ENCODE results near the gene SPINT2.
"Not testable (repeated sequence)": the region's sequence is repeated elsewhere in the genome, so short reads cannot be mapped to it uniquely, and the experiment has no call there.

SPINT2 gene

GRCh38 chr19:38248421-38248820 lies 16.0 kb upstream of the SPINT2 start:
- Mint-ChIP-seq H3K27me3 (peaks cover 17% of the 10 kb centered on the region), H3K36me3 (ENCODE audit: insufficient read depth) (peaks cover 2% of the 10 kb centered on the region), H3K4me1 (peaks cover 7% of the 10 kb centered on the region), H3K27ac (ENCODE audit: low read depth) (no peak overlapping the region), H3K9me3 (no peaks in the 10 kb centered on the region), H3K4me3 (no peak overlapping the region)
- DNase-seq (ENCODE audit: low spot score in 2 of 2) (no peak), ATAC-seq (replicated peaks; ENCODE audit: extremely low read depth, poor library complexity, severe bottlenecking) (no peak)

GRCh38 chr19:38250428-38250820 lies 13.9 kb upstream of the SPINT2 start:
- Mint-ChIP-seq H3K36me3 (ENCODE audit: insufficient read depth) (peaks cover 2% of the 10 kb centered on the region), H3K9me3 (no peaks in the 10 kb centered on the region), H3K27me3 (peaks cover 26% of the 10 kb centered on the region), H3K4me3 (no peak overlapping the region), H3K27ac (ENCODE audit: low read depth) (no peak overlapping the region), H3K4me1 (no peaks in the 10 kb centered on the region)
- ATAC-seq (replicated peaks; ENCODE audit: extremely low read depth, poor library complexity, severe bottlenecking): no peak
- no peak for DNase-seq (ENCODE audit: low spot score in 2 of 2)

- no peak overlapping the region for H3K27ac Mint-ChIP-seq (ENCODE audit: low read depth)
- peaks cover 2% of the 10 kb centered on the region for H3K36me3 Mint-ChIP-seq (ENCODE audit: insufficient read depth)
- no peak overlapping the region for H3K4me3 Mint-ChIP-seq
- no peak for DNase-seq (ENCODE audit: low spot score in 2 of 2)
- H3K4me1 Mint-ChIP-seq: no peaks in the 10 kb centered on the region
- no peak for ATAC-seq (replicated peaks; ENCODE audit: extremely low read depth, poor library complexity, severe bottlenecking)
- H3K9me3 Mint-ChIP-seq: no peaks in the 10 kb centered on the region
- peaks cover 32% of the 10 kb centered on the region for H3K27me3 Mint-ChIP-seq
These were observed 13.4 kb upstream of the SPINT2 start for GRCh38 chr19:38250821-38251563.

- DNase-seq (ENCODE audit: low spot score in 2 of 2) (no peak), ATAC-seq (replicated peaks; ENCODE audit: extremely low read depth, poor library complexity, severe bottlenecking) (no peak)
- no peaks in the 10 kb centered on the region for H3K9me3 Mint-ChIP-seq
- peaks cover 2% of the 10 kb centered on the region for H3K36me3 Mint-ChIP-seq (ENCODE audit: insufficient read depth)
- no peak overlapping the region for H3K4me3 Mint-ChIP-seq
- no peak overlapping the region for H3K27ac Mint-ChIP-seq (ENCODE audit: low read depth)
- peaks cover 34% of the 10 kb centered on the region for H3K27me3 Mint-ChIP-seq
- no peaks in the 10 kb centered on the region for H3K4me1 Mint-ChIP-seq
These were observed 12.8 kb upstream of the SPINT2 start for GRCh38 chr19:38251564-38252051.

- no peak overlapping the region for H3K4me3 Mint-ChIP-seq
- ATAC-seq (replicated peaks; ENCODE audit: extremely low read depth, poor library complexity, severe bottlenecking) (no peak), DNase-seq (ENCODE audit: low spot score in 2 of 2) (no peak)
- no peaks in the 10 kb centered on the region for H3K9me3 Mint-ChIP-seq
- H3K4me1 Mint-ChIP-seq: no peaks in the 10 kb centered on the region
- no peak overlapping the region for H3K27ac Mint-ChIP-seq (ENCODE audit: low read depth)
- H3K27me3 Mint-ChIP-seq: peaks cover 41% of the 10 kb centered on the region
- H3K36me3 Mint-ChIP-seq (ENCODE audit: insufficient read depth): peaks cover 2% of the 10 kb centered on the region
These were observed 12.0 kb upstream of the SPINT2 start for GRCh38 chr19:38252385-38252784.

DNA sequence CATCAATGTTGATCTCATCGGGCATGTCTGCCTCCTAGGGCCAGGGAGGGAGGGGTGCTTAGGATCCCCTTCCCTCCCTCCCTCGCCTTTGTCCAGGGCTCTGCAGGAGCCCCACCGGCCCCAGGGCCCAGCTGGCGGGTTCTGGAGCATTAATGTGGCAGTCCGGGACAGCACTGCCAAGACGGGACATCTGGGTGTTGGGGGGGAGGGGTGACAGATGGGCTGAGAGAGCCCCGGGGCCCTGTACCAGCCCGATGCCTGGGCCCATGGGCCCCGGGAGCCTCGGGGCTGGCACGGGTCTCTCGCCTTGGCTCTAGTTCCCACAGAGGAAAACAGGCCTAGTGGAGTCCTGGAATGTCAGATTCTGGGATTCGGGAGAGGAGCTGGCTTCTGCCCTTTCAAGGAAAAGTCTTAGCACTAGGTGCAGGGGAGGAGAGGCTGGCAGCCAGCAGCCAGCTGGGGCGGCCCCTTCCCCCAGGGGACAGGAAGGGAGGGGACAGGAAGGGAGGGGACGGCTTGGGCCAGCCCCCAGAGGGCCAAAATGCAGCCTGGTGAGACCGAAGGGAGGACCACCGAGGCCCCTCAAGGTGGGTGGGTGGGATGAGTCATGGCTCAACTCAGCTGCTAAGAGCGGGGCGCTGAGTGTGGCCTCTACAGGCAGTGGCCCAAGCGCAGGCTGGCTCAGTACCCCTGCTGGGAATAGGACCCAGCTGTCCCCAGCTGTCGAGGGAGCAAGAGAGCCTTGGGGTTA lies 11.3 kb upstream of the SPINT2 start:
- H3K4me1 Mint-ChIP-seq: no peaks in the 10 kb centered on the region
- H3K27me3 Mint-ChIP-seq: peaks cover 46% of the 10 kb centered on the region
- peaks cover 2% of the 10 kb centered on the region for H3K36me3 Mint-ChIP-seq (ENCODE audit: insufficient read depth)
- DNase-seq (ENCODE audit: low spot score in 2 of 2) (no peak), ATAC-seq (replicated peaks; ENCODE audit: extremely low read depth, poor library complexity, severe bottlenecking) (no peak)
- no peak overlapping the region for H3K4me3 Mint-ChIP-seq
- H3K9me3 Mint-ChIP-seq: no peaks in the 10 kb centered on the region
- no peak overlapping the region for H3K27ac Mint-ChIP-seq (ENCODE audit: low read depth)

DNA sequence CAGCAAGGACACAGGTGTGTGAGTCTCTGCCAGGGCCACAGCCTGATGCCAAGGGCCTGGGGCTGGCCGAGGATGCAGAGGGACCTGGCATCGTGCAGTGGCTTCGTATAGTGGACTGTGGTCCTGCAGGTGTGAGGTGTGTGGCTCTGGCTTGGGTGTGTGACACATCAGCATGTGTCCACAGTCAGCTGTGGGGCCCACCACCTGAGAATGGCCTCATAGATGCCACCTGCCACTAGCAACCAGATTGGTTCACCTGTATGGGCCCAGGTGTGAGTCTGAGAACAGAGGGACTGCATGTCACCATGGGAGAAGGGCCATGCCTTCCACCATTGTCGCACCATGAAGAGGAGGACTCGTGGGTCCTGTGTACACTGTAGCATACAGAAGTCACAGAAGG lies 10.6 kb upstream of the SPINT2 start:
- Mint-ChIP-seq H3K9me3 (no peaks in the 10 kb centered on the region), H3K4me3 (no peak overlapping the region), H3K27ac (ENCODE audit: low read depth) (no peak overlapping the region), H3K4me1 (no peaks in the 10 kb centered on the region), H3K27me3 (peaks cover 47% of the 10 kb centered on the region), H3K36me3 (ENCODE audit: insufficient read depth) (peaks cover 2% of the 10 kb centered on the region)
- DNase-seq (ENCODE audit: low spot score in 2 of 2) (no peak), ATAC-seq (replicated peaks; ENCODE audit: extremely low read depth, poor library complexity, severe bottlenecking) (no peak)

GRCh38 chr19:38255383-38256014 lies 8.9 kb upstream of the SPINT2 start:
- ATAC-seq (replicated peaks; ENCODE audit: extremely low read depth, poor library complexity, severe bottlenecking) (peak; percentile 19), DNase-seq (ENCODE audit: low spot score in 2 of 2) (no peak)
- peaks cover 4% of the 10 kb centered on the region for H3K36me3 Mint-ChIP-seq (ENCODE audit: insufficient read depth)
- H3K27me3 Mint-ChIP-seq: peaks cover 47% of the 10 kb centered on the region
- no peaks in the 10 kb centered on the region for H3K4me1 Mint-ChIP-seq
- H3K27ac Mint-ChIP-seq (ENCODE audit: low read depth): no peak overlapping the region
- H3K4me3 Mint-ChIP-seq: no peak overlapping the region
- H3K9me3 Mint-ChIP-seq: no peaks in the 10 kb centered on the region

DNA sequence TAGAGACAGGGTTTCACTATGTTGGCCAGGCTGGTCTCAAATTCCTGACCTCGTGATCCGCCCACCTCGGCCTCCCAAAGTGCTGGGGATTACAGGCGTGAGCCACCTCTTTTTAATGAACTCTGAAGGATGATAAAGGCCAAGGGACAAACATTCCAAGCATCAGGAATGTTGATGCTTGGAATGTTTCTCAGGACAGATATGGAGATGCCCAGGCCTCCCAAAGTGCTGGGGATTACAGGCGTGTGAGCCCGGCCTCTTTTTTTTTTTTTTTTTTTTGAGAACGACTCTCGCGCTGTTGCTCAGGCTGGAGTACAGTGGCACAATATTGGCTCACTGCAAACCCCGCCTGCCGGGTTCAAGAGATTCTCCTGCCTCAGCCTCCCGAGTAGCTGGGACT lies 2.4 kb upstream of the SPINT2 start:
- ATAC-seq (replicated peaks; ENCODE audit: extremely low read depth, poor library complexity, severe bottlenecking); DNase-seq (ENCODE audit: low spot score in 2 of 2); H3K9me3 Mint-ChIP-seq; H3K27ac Mint-ChIP-seq (ENCODE audit: low read depth); H3K36me3 Mint-ChIP-seq (ENCODE audit: insufficient read depth); H3K4me3 Mint-ChIP-seq: not testable (repeated sequence)
- Mint-ChIP-seq H3K27me3 (peaks cover 40% of the 10 kb centered on the region), H3K4me1 (peaks cover 21% of the 10 kb centered on the region)

GRCh38 chr19:38262585-38263268 lies 1.6 kb upstream of the SPINT2 start:
- ATAC-seq (replicated peaks; ENCODE audit: extremely low read depth, poor library complexity, severe bottlenecking) (no peak), DNase-seq (ENCODE audit: low spot score in 2 of 2) (no peak)
- Mint-ChIP-seq H3K36me3 (ENCODE audit: insufficient read depth) (peaks cover 6% of the 10 kb centered on the region), H3K4me3 (no peak overlapping the region), H3K9me3 (no peaks in the 10 kb centered on the region), H3K4me1 (peaks cover 21% of the 10 kb centered on the region), H3K27me3 (peaks cover 35% of the 10 kb centered on the region), H3K27ac (ENCODE audit: low read depth) (no peak overlapping the region)

DNA sequence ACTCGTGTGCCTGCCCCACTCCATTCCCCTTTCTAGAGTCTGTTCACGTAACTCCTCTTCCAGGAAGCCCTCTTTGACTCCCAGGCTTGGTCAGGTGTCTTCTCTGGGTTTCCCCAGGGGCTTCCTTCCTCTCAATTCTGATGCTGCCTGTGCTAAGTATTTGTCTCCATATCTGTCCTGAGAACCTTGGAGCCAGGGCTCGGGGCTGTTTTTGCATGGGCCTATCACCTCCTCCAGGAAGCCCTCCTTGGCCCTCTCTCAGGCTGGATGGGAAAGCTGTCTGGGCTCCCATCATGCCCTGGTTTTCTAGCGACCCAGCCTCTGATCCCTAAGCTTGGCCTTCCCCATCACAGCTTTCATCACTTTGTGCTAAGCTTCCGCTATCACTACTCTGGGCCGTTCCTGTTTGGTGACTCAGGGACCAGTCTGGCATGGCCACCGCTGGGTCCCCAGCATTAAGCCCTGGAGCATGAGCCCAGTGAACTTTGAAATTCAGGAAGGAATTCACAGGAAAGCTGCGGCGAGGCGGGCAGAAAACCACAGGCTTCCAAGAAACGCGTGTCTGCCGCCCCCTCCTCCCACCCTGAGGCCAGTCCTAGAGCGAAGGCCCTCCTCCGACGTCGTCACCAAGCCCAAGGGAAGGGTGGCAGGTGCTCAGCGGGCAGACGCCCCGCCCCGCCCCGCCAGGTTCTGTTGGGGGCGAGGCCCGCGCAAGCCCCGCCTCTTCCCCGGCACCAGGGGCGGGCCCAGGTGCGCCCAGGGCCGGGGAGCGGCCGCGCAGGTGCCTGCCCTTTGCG lies 486 bp upstream of the SPINT2 start:
- Mint-ChIP-seq H3K4me3 (peak overlapping the region; percentile 68), H3K9me3 (no peaks in the 10 kb centered on the region), H3K27me3 (peaks cover 30% of the 10 kb centered on the region), H3K27ac (ENCODE audit: low read depth) (no peak overlapping the region), H3K4me1 (peaks cover 21% of the 10 kb centered on the region), H3K36me3 (ENCODE audit: insufficient read depth) (peaks cover 6% of the 10 kb centered on the region)
- DNase-seq (ENCODE audit: low spot score in 2 of 2): peak; percentile 36 to 43
- ATAC-seq (replicated peaks; ENCODE audit: extremely low read depth, poor library complexity, severe bottlenecking): peak; percentile 73
